Hepatocyte (in vitro differentiated cells): ENCODE results near the gene MAD1L1.

Experiments
- CTCF ChIP-seq: fragments of 200-600 bp; sonication (generic); IDR thresholded peaks from 2 replicates; pipeline ENCODE4 v1.5.1; 2016; ENCODE audit warnings: antibody characterized with exemption, mild to moderate bottlenecking; ENCODE audit not compliant: poor library complexity
- EZH2phosphoT487 ChIP-seq: fragments of 200-600 bp; sonication (generic); IDR thresholded peaks from one replicate; pipeline ENCODE4 v1.6.1; 2018; ENCODE audit warnings: antibody characterized with exemption, mild to moderate bottlenecking, low read depth, moderate library complexity; ENCODE audit not compliant: unreplicated experiment, severe bottlenecking

DNA sequence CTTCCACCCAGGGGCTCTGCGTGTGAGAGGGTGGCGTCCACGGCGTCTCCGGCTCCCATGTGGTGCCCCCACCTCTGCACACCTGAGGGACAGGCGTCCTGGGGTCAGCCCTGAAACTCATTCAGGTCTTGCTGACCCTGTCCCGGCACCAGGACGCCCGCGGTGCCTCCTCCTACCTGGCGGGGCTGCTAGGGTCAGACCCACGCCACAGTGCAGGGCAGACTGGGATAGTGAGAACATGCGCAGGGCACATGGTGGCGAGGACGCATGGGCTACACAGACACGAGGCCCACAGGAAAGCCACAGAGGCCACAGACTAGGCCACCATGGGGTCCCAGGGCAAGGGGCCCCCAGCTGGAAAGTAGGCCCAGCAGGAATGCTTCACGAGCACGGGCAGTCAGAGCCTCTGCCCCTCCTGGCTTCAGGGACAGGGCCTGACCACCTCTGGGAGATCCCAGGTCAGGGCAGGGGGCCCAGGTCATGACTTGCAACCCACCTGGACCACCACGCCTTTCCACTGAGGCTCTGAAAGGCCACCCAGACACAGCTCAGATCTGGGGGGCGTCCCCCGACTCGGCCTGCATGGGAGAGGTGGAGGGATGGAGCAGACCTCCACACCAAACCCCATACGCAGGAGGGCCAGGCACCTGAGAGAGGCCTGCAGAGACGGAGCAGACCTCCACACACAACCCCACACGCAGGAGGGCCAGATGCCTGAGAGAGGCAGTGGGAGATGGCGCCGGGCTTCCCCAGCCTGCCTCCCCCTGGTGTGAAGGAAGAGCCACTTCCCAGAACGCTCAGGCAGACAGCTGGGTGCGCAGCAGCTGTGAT lies 374.1 kb downstream of the MAD1L1 start:
- TF ChIP-seq CTCF (no peak), EZH2phosphoT487 (no peak)
